Karpas-422 (cell line): ENCODE data around the gene RSAD2. TPM values are rescaled to one million over a fixed set of nuclear protein-coding genes. Genes with fewer than 3 reads are reported as not detected.
"Not testable (repeated sequence)": the region's sequence is repeated elsewhere in the genome, so short reads cannot be mapped to it uniquely, and the experiment has no call there.

ENCODE experiments used
- DNase-seq: peaks from one replicate; pipeline ENCODE4 v3.0.0-alpha.2; 2015
- H2AFZ ChIP-seq: fragments of 200-600 bp; sonication (generic); 2 replicates; pipeline ENCODE4 v1.6.1; 2014; ENCODE audit warnings: antibody characterized with exemption, low read length, mixed read lengths
- H3K27ac ChIP-seq: fragments of 200-600 bp; sonication (generic); 2 replicates; pipeline ENCODE4 v1.5.1; 2014; ENCODE audit warnings: mild to moderate bottlenecking, low read length, moderate library complexity
- H3K27me3 ChIP-seq: fragments of 200-600 bp; sonication (generic); 2 replicates; pipeline ENCODE4 v1.6.1; 2014; ENCODE audit warnings: low read length, mixed read lengths
- H3K36me3 ChIP-seq: fragments of 200-600 bp; sonication (generic); 2 replicates; pipeline ENCODE4 v1.6.1; 2014; ENCODE audit warnings: low read length, mixed read lengths; ENCODE audit not compliant: insufficient read depth
- H3K4me1 ChIP-seq: fragments of 200-600 bp; sonication (generic); 2 replicates; pipeline ENCODE4 v1.6.1; 2014; ENCODE audit warnings: mild to moderate bottlenecking, low read length, mixed read lengths
- H3K4me2 ChIP-seq: fragments of 200-600 bp; sonication (generic); 2 replicates; pipeline ENCODE4 v1.6.1; 2014; ENCODE audit warnings: low read length, low read depth, mild to moderate bottlenecking; ENCODE audit not compliant: poor library complexity, severe bottlenecking
- H3K4me3 ChIP-seq: fragments of 200-600 bp; sonication (generic); 2 replicates; pipeline ENCODE4 v1.5.1; 2014; ENCODE audit warnings: mild to moderate bottlenecking, antibody characterized with exemption, low read length, mixed read lengths
- H3K79me2 ChIP-seq: fragments of 200-600 bp; sonication (generic); 2 replicates; pipeline ENCODE4 v1.6.1; 2014; ENCODE audit warnings: mild to moderate bottlenecking, low read length, mixed read lengths
- H3K9ac ChIP-seq: fragments of 200-600 bp; sonication (generic); 2 replicates; pipeline ENCODE4 v1.6.0; 2014; ENCODE audit warnings: low read length
- H3K9me2 ChIP-seq: fragments of 200-600 bp; sonication (generic), shearing (Covaris generic); replicated peaks from 2 replicates; pipeline ENCODE4 v1.6.0; 2014; ENCODE audit warnings: mild to moderate bottlenecking, low read length, moderate library complexity; ENCODE audit not compliant: insufficient read depth
- H3K9me3 ChIP-seq: fragments of 300-700, 200-600 bp; sonication (generic); 2 replicates; pipeline ENCODE4 v1.6.1; 2014; ENCODE audit warnings: low read length, mixed read lengths
- H4K20me1 ChIP-seq: fragments of 200-600 bp; sonication (generic); 2 replicates; pipeline ENCODE4 v1.6.1; 2014; ENCODE audit warnings: mild to moderate bottlenecking, antibody characterized with exemption, low read length, low read depth; ENCODE audit not compliant: insufficient read depth
- total RNA-seq: library from RNA; depleted of rRNA; stranded (reverse); fragments of >200 nt; shearing (Covaris generic); gene quantifications from 2 replicates; pipeline ENCODE4 v1.2.3, GENCODE V29; 2014; ENCODE audit warnings: low replicate concordance

RSAD2 gene
- total RNA-seq, 1 experiment from 2014 or later = 2.7 TPM

DNA sequence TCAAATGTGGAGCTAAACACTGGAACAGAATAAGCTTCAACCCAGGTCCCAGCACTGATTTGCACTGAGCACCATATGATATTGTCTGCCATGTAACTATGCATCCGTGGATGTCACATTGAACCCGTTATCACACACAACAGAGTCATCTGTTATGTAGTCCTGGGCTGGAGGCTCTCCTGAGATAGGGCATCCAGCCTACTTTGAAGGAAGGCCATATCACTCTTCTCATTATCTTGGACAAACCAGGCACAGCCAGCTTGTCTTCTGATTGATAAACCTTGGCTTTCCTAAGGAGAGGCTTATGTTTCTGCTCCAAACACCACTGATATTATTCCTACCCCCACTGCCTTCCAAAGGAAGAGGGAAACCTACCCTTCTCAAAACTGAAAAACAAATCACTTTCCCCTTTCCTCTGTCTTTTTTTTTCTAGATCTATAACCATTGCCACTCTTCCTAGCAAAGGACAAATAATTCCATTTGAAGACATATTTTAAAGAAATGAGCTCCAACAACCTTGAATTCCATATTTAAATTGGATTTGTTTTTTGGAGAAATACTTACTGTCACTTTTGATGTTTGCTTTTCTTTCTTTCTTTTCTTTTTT, 16.4 kb downstream of the RSAD2 start:
- DNase-seq = no peak
- H2AFZ ChIP-seq = no peak overlapping the region
- H3K4me3 ChIP-seq = no peak overlapping the region
- H3K9me2 ChIP-seq = no peaks in the 10 kb centered on the region
- H3K27me3 ChIP-seq = no peaks in the 10 kb centered on the region
- H3K9ac ChIP-seq = no peak overlapping the region
- H4K20me1 ChIP-seq = no peaks in the 10 kb centered on the region
- no peaks in the 10 kb centered on the region for H3K9me3 ChIP-seq
- H3K27ac ChIP-seq = no peak overlapping the region
- H3K4me1 ChIP-seq = no peaks in the 10 kb centered on the region
- no peaks in the 10 kb centered on the region for H3K36me3 ChIP-seq
- H3K79me2 ChIP-seq = no peaks in the 10 kb centered on the region
- no peak overlapping the region for H3K4me2 ChIP-seq

DNA sequence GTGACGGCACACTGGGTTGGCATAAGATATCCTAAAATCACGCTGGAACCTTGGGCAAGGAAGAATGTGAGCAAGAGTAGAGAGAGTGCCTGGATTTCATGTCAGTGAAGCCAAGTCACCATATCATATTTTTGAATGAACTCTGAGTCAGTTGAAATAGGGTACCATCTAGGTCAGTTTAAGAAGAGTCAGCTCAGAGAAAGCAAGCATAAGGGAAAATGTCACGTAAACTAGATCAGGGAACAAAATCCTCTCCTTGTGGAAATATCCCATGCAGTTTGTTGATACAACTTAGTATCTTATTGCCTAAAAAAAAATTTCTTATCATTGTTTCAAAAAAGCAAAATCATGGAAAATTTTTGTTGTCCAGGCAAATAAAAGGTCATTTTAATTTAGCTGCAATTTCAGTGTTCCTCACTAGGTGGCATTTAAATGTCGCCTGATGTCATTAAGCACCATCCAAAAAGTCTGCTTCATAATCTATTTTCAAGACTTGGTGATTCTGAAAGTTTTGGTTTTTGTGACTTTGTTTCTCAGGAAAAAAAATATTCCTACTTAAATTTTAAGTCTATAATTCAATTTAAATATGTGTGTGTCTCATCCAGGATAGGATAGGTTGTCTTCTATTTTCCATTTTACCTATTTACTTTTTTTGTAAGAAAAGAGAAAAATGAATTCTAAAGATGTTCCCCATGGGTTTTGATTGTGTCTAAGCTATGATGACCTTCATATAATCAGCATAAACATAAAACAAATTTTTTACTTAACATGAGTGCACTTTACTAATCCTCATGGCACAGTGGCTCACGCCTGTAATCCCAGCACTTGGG, 19.6 kb downstream of the RSAD2 start:
- H3K4me2 ChIP-seq = no peak overlapping the region
- no peaks in the 10 kb centered on the region for H3K27me3 ChIP-seq
- no peaks in the 10 kb centered on the region for H3K4me1 ChIP-seq
- H2AFZ ChIP-seq = no peak overlapping the region
- no peak overlapping the region for H3K27ac ChIP-seq
- no peaks in the 10 kb centered on the region for H3K9me2 ChIP-seq
- H3K36me3 ChIP-seq = no peaks in the 10 kb centered on the region
- H3K4me3 ChIP-seq = no peak overlapping the region
- no peaks in the 10 kb centered on the region for H3K9me3 ChIP-seq
- H3K79me2 ChIP-seq = no peaks in the 10 kb centered on the region
- H4K20me1 ChIP-seq = no peaks in the 10 kb centered on the region
- no peak overlapping the region for H3K9ac ChIP-seq
- DNase-seq = peak; percentile 69

DNA sequence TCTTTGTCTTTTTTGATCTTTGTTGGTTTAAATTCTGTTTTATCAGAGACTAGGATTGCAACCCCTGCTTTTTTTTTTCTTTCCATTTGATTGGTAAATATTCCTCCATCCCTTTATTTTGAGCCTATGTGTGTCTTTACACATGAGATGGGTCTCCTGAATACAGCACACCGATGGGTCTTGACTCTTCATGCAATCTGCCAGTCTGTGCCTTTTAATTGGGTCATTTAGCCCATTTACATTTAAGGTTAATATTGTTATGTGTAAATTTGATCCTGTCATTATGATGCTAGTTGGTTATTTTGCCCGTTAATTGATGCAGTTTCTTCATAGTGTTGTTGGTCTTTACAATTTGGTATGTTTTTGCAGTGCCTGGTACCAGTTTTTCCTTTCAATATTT, 25.0 kb downstream of the RSAD2 start:
- not testable (repeated sequence) for H3K79me2 ChIP-seq, H4K20me1 ChIP-seq, H3K9me3 ChIP-seq, H3K9me2 ChIP-seq, H3K36me3 ChIP-seq, H3K9ac ChIP-seq, H3K4me2 ChIP-seq, H3K27me3 ChIP-seq, H3K27ac ChIP-seq, H2AFZ ChIP-seq, DNase-seq, H3K4me3 ChIP-seq, H3K4me1 ChIP-seq

DNA sequence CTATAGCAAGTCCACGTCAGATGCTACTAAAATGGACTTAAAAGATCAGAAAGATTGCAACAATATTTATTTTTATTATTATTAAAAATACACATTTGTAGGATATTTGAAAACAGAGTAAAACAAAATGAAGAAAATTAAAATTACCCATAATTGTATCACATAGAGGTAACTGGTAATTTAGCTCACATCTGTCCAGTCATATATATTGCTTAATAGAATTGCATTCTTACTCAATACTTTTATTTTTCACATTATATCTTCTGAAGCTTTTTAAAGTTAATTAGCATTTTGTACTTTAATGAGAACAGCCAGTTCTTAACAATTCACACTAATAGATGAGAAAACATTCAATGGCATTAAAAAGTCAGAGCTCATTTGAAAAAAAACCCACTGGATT, 28.1 kb downstream of the RSAD2 start:
- Histone ChIP-seq H3K9me2 (no peaks in the 10 kb centered on the region), H3K79me2 (no peaks in the 10 kb centered on the region), H3K4me1 (no peaks in the 10 kb centered on the region), H3K27ac (no peak overlapping the region), H3K9me3 (no peaks in the 10 kb centered on the region), H3K4me3 (no peak overlapping the region), H4K20me1 (no peaks in the 10 kb centered on the region), H3K4me2 (no peak overlapping the region), H3K9ac (no peak overlapping the region), H3K36me3 (no peaks in the 10 kb centered on the region), H3K27me3 (no peaks in the 10 kb centered on the region), H2AFZ (no peak overlapping the region)
- no peak for DNase-seq

DNA sequence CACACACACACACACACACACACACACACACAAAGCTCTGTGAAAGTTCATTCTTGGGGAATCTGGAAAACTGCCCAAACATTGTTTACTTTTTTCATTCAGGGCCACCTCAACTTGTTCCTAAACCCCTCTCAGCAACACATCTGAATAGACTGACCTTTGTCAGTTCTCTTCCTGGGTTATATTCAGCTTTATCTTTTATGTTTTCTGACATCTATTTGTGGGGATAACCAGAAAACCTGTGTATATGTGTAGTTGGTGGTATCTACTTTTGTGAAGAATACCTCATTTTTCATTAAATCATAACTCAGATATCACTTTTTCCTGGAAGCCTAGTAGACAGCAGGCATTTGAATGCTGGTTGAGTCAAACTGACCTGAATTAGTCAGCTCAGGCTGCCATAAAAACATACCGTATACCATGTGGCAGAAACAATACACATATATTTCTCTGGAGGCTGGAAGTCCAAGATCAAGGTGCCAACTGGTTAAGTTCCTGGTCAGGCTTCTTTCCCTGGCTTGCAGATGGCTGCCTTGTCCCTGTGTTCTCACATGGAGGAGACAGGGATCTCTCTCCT, 28.7 kb downstream of the RSAD2 start:
- Histone ChIP-seq H3K4me3 (no peak overlapping the region), H3K79me2 (no peaks in the 10 kb centered on the region), H3K27me3 (no peaks in the 10 kb centered on the region), H3K4me2 (no peak overlapping the region), H3K27ac (no peak overlapping the region), H3K9me2 (no peaks in the 10 kb centered on the region), H4K20me1 (no peaks in the 10 kb centered on the region), H2AFZ (no peak overlapping the region), H3K4me1 (no peaks in the 10 kb centered on the region), H3K36me3 (no peaks in the 10 kb centered on the region), H3K9ac (no peak overlapping the region), H3K9me3 (no peaks in the 10 kb centered on the region)
- no peak for DNase-seq

DNA sequence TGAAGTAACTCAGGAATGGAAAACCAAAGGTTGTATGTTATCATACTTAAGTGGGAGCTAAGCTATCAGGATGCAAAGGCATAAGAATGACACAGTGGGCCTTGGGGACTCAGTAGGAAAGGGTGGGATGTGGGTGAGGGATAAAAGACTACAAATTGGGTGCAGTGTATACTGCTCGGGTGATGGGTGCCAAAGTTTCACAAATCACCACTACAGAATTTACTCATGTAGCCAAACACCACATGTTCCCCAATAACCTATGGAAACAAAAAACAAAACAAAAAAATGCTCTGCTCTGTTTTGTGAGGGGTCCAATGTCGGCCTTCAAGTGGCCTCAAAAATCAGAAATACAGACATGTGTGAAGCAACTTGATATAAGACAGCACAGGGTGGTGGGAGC, 30.7 kb downstream of the RSAD2 start:
- Histone ChIP-seq H3K4me2 (no peak overlapping the region), H3K27ac (no peak overlapping the region), H3K9ac (no peak overlapping the region), H4K20me1 (no peaks in the 10 kb centered on the region), H3K27me3 (no peaks in the 10 kb centered on the region), H3K4me1 (no peaks in the 10 kb centered on the region), H3K9me3 (no peaks in the 10 kb centered on the region), H3K79me2 (no peaks in the 10 kb centered on the region), H2AFZ (no peak overlapping the region), H3K9me2 (no peaks in the 10 kb centered on the region), H3K36me3 (no peaks in the 10 kb centered on the region), H3K4me3 (no peak overlapping the region)
- no peak for DNase-seq

- Histone ChIP-seq H3K27me3 (no peaks in the 10 kb centered on the region), H3K9ac (no peak overlapping the region), H3K9me3 (no peaks in the 10 kb centered on the region), H3K36me3 (no peaks in the 10 kb centered on the region), H3K9me2 (no peaks in the 10 kb centered on the region), H3K4me2 (no peak overlapping the region), H3K4me1 (no peaks in the 10 kb centered on the region), H3K79me2 (no peaks in the 10 kb centered on the region), H4K20me1 (no peaks in the 10 kb centered on the region), H2AFZ (no peak overlapping the region), H3K27ac (no peak overlapping the region), H3K4me3 (no peak overlapping the region)
- DNase-seq = no peak
Measured at GRCh38 chr2:6909431-6910385, 32.1 kb downstream of the RSAD2 start.

GRCh38 chr2:6911721-6912120, 34.1 kb downstream of the RSAD2 start:
- Histone ChIP-seq H3K4me1 (no peaks in the 10 kb centered on the region), H3K4me3 (no peak overlapping the region)
- no peak for DNase-seq

More at GRCh38 chr2:6911721-6912120, 34.1 kb downstream of the RSAD2 start:
- H2AFZ ChIP-seq = no peak overlapping the region
- no peaks in the 10 kb centered on the region for H3K36me3 ChIP-seq
- H3K27ac ChIP-seq = no peak overlapping the region
- no peaks in the 10 kb centered on the region for H3K27me3 ChIP-seq
- no peak overlapping the region for H3K4me2 ChIP-seq
- no peaks in the 10 kb centered on the region for H3K79me2 ChIP-seq
- no peaks in the 10 kb centered on the region for H4K20me1 ChIP-seq
- no peak overlapping the region for H3K9ac ChIP-seq
- no peaks in the 10 kb centered on the region for H3K9me2 ChIP-seq
- no peaks in the 10 kb centered on the region for H3K9me3 ChIP-seq
